ENCODE data around the gene TTYH3.

The TTYH3 gene

DNA sequence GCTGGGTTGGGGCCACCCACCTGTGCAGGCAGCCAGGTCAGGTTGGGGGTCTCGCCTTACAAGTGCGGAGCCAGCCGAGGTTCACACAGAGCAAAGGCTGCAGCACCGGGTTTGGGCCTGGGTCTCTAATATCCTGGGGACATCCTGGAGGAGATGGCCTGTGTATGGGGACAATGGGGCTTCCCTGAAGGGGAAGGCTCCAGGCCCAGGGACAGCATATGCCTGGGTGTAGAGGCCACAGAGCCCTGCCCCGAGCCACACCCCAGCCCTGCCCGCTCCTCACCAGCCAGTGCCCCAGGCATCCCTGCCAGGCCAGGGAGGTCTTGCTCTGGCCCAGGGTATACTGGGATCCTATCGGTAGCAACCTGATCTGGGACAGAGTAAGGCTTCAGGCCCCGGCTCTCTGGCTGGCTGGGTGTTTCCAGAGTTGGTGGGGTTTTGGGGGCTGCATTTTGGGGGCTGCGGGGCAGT is 9.1 kb downstream of the TTYH3 start:
- Histone ChIP-seq H3K4me3 (ENCODE audit: low read length) (peak overlapping the region; percentile 53), H3K27ac (ENCODE audit: low read depth, low read length) (peak overlapping the region; percentile 48; the same call in 1 of the 2 replicates), H3K4me2 (ENCODE audit: low read length) (peak overlapping the region; percentile 75)

DNA sequence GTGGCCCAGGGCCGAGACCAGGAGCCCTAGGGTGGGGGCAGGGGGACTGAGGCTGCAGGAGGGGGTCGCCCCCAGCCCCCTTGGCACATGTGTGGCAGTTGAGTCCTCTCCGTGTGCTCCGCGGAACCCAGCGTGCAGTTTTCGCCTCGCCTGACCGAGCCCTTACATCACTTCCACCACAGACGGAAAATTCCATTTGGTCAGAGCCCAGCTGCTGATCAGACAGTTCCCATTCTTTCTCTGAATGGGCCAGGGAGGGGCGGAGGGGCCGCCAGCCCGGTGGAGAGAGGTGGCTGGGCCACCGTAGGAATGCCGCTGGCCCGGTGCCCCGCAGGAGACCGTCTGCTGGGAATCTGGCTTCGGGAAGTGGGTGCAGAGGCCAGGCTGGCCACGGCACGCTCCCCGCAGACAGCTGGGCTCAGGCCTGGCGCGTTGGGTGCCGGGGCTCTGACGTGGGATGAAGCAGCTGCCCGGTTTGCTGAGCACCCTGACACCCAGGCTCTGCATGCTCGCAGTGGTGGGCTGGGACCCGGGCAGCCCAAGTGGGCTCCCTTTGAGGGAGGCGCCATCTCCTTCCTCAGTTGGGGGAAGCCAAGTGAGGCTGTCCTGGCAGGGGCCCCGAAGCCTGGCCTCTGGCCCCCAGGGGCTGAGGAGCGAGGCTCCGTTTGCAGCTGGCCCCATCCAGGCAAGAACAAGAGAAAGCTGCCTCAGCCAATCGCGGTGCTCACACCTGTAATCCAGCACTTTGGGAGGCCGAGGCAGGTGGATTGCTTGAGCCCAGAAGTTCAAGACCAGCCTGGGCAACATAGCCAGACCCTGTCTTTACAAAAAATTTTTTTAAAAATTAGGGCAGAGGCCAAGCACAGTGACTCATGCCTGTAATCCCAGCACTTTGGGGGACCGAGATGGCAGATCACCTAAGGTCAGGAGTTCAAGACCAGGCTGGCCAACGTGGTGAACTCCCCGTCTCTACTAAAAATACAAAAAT is 9.9 kb downstream of the TTYH3 start:
- peaks cover 4% of the 10 kb centered on the region for H3F3A ChIP-seq (ENCODE audit: control insufficient read depth, insufficient read depth)
- no peaks in the 10 kb centered on the region for H3K9me2 ChIP-seq (replicated peaks; ENCODE audit: control insufficient read depth, low read length)
- peak overlapping the region; percentile 48 for H3K27ac ChIP-seq (ENCODE audit: low read depth, low read length)
- H3K4me3 ChIP-seq (ENCODE audit: low read length), result peak overlapping the region; percentile 53
- H3K36me3 ChIP-seq (ENCODE audit: control insufficient read depth, low read length), result no peaks in the 10 kb centered on the region
- no peaks in the 10 kb centered on the region for H4K20me1 ChIP-seq (ENCODE audit: control insufficient read depth, insufficient read depth, low read depth, low read length)
- no peaks in the 10 kb centered on the region for H3K79me2 ChIP-seq (ENCODE audit: control insufficient read depth, low read length)
- peak overlapping the region; percentile 75 for H3K4me2 ChIP-seq (ENCODE audit: low read length)
- no peaks in the 10 kb centered on the region for H3K9me3 ChIP-seq (ENCODE audit: control insufficient read depth, insufficient read depth, low read length)
- TF ChIP-seq, protein P1, sequence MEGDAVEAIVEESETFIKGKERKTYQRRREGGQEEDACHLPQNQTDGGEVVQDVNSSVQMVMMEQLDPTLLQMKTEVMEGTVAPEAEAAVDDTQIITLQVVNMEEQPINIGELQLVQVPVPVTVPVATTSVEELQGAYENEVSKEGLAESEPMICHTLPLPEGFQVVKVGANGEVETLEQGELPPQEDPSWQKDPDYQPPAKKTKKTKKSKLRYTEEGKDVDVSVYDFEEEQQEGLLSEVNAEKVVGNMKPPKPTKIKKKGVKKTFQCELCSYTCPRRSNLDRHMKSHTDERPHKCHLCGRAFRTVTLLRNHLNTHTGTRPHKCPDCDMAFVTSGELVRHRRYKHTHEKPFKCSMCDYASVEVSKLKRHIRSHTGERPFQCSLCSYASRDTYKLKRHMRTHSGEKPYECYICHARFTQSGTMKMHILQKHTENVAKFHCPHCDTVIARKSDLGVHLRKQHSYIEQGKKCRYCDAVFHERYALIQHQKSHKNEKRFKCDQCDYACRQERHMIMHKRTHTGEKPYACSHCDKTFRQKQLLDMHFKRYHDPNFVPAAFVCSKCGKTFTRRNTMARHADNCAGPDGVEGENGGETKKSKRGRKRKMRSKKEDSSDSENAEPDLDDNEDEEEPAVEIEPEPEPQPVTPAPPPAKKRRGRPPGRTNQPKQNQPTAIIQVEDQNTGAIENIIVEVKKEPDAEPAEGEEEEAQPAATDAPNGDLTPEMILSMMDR (IDR thresholded peaks at IDR 0.05; ENCODE audit: low read depth, low read length, poor library complexity, severe bottlenecking), result no peak
- TF ChIP-seq EZH2phosphoT487 (IDR thresholded peaks at IDR 0.05; ENCODE audit: borderline replicate concordance, low read length), result no peak
- peaks cover 75% of the 10 kb centered on the region for H3K4me1 ChIP-seq (ENCODE audit: control insufficient read depth, low read length)
- H3K27me3 ChIP-seq (ENCODE audit: control insufficient read depth, low read length), result no peaks in the 10 kb centered on the region

More for the DNA sequence above, 9.1 kb downstream of the TTYH3 start:
- no peak for TF ChIP-seq EZH2phosphoT487 (IDR thresholded peaks at IDR 0.05; ENCODE audit: borderline replicate concordance, low read length)
- TF ChIP-seq, protein P1 (IDR thresholded peaks at IDR 0.05; ENCODE audit: low read depth, low read length, poor library complexity, severe bottlenecking), result no peak
- Histone ChIP-seq H3K79me2 (ENCODE audit: control insufficient read depth, low read length) (no peaks in the 10 kb centered on the region), H3F3A (ENCODE audit: control insufficient read depth, insufficient read depth) (peaks cover 4% of the 10 kb centered on the region), H3K9me2 (replicated peaks; ENCODE audit: control insufficient read depth, low read length) (no peaks in the 10 kb centered on the region), H3K4me1 (ENCODE audit: control insufficient read depth, low read length) (peaks cover 67% of the 10 kb centered on the region), H3K27me3 (ENCODE audit: control insufficient read depth, low read length) (no peaks in the 10 kb centered on the region), H4K20me1 (ENCODE audit: control insufficient read depth, insufficient read depth, low read depth, low read length) (no peaks in the 10 kb centered on the region), H3K9me3 (ENCODE audit: control insufficient read depth, insufficient read depth, low read length) (no peaks in the 10 kb centered on the region), H3K36me3 (ENCODE audit: control insufficient read depth, low read length) (no peaks in the 10 kb centered on the region)

DNA sequence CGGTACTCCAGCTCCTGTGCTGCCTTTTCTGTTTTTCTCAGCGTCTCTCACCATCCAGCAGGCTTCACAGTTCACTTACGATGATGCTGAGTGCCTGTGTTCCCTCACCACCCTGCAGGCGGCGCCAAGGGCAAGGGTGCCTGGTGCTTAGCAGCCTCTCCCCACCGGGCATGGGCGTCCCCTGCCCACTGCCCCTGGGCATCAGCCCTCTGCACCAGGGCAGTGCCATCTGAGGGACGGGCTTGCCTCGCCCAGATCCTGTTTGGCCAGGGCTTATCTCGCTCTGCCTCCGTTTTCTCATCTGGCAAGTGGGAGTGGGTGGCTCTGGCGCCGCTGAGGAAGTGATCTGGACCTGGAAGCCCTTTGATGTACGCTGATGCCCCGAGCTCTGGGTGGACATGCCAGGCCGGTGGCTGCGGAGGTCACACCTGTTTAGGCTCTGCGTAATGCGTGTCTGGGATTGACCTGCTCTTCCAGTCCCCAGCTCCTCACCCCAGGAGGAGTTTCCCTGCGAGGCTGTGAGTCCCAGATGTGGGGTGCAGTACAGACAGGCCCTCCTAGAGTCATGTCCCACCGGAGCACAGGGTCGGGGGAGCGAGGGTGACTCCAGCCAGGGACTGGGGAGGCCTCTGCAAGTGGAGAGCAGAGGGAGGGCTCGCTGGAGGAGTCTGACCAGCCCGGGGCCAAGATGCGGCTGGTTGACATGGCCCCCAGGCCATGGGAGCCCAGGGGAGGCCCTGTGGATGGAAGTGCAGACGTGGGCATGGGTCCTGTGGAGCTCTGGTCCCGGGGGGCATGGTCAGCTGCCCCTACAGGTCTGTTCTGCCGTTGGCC is 11.8 kb downstream of the TTYH3 start:
- TF ChIP-seq, protein P1 (IDR thresholded peaks at IDR 0.05; ENCODE audit: low read depth, low read length, poor library complexity, severe bottlenecking), result peak; percentile 94
- no peak for TF ChIP-seq EZH2phosphoT487 (IDR thresholded peaks at IDR 0.05; ENCODE audit: borderline replicate concordance, low read length)
- H3K36me3 ChIP-seq (ENCODE audit: control insufficient read depth, low read length), result no peaks in the 10 kb centered on the region
- no peaks in the 10 kb centered on the region for H3K9me3 ChIP-seq (ENCODE audit: control insufficient read depth, insufficient read depth, low read length)
- H3K4me2 ChIP-seq (ENCODE audit: low read length), result peak overlapping the region; percentile 75
- no peaks in the 10 kb centered on the region for H3K9me2 ChIP-seq (replicated peaks; ENCODE audit: control insufficient read depth, low read length)
- H3K79me2 ChIP-seq (ENCODE audit: control insufficient read depth, low read length), result no peaks in the 10 kb centered on the region
- H3F3A ChIP-seq (ENCODE audit: control insufficient read depth, insufficient read depth), result peaks cover 4% of the 10 kb centered on the region
- no peaks in the 10 kb centered on the region for H3K27me3 ChIP-seq (ENCODE audit: control insufficient read depth, low read length)
- H4K20me1 ChIP-seq (ENCODE audit: control insufficient read depth, insufficient read depth, low read depth, low read length), result no peaks in the 10 kb centered on the region
- peak overlapping the region; percentile 12 for H3K27ac ChIP-seq (ENCODE audit: low read depth, low read length)
- peaks cover 64% of the 10 kb centered on the region for H3K4me1 ChIP-seq (ENCODE audit: control insufficient read depth, low read length)
- H3K4me3 ChIP-seq (ENCODE audit: low read length), result no peak overlapping the region

Measured in DOHH2 (cell line).